HG02798 (cell line): ENCODE data around the gene HIVEP3.

ENCODE experiments used
- ATAC-seq: cut with Tn5 transposase; IDR thresholded peaks from one replicate; pipeline ENCODE4 v1.9.1; 2021; ENCODE audit warnings: mild to moderate bottlenecking; ENCODE audit not compliant: unreplicated experiment, poor library complexity

HIVEP3 gene

DNA sequence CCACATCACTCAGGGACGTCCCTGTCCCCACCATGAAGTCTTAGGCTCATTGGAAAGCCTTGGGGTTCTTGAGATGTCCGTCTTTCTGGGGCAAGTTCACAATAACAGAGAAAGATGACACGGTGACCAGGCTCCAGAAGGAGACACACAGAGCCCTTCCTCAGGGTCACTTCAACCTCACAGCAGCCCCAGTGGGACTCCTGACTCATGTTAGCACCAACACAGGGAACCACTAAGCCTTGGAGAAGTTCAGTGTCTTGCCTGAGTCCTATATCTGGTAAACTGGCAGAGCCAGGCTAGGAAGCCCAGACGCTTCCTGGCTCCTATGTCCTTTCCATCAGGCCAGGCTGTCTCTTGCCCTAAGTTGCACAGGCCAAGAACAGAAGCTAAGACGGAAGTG, 199.1 kb downstream of the HIVEP3 start:
- no peak for ATAC-seq

DNA sequence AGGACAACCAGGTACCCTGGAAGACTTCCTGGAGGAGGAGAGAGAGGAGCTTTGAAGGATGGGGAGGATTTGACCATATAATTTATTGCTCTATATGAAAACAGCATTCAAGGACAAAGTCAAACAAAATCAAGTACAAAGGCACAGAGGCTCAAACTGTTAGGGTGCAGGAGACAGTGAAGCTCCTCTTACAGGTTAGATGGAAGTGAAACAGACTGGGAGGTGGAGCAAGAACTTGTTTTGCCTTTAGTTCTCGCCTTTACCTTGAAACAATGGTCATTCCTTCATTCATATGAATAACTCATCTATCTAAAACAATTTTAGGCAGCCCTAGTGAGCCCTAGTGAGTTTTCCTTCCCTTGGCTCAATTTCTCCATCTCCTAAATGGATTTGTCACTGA, 199.6 kb downstream of the HIVEP3 start:
- no peak for ATAC-seq

DNA sequence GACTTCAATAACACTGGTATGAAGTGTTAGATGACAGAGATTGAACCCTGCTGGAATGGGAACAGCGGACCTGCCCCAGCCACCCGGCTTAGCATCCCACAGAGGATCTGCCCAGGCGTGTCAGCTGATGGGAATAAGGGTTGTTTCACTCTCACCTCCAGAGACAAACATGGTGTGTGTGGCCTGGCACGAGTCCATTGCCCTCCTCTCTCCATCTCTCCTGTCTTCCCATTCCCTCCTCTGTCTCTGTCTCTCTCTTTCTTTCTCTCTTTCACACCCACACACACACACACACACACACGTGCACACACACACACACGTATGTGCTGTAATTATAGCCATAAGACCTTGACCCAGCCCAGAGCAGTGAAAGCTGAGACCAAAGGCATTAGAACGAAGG, 200.2 kb downstream of the HIVEP3 start:
- no peak for ATAC-seq

DNA sequence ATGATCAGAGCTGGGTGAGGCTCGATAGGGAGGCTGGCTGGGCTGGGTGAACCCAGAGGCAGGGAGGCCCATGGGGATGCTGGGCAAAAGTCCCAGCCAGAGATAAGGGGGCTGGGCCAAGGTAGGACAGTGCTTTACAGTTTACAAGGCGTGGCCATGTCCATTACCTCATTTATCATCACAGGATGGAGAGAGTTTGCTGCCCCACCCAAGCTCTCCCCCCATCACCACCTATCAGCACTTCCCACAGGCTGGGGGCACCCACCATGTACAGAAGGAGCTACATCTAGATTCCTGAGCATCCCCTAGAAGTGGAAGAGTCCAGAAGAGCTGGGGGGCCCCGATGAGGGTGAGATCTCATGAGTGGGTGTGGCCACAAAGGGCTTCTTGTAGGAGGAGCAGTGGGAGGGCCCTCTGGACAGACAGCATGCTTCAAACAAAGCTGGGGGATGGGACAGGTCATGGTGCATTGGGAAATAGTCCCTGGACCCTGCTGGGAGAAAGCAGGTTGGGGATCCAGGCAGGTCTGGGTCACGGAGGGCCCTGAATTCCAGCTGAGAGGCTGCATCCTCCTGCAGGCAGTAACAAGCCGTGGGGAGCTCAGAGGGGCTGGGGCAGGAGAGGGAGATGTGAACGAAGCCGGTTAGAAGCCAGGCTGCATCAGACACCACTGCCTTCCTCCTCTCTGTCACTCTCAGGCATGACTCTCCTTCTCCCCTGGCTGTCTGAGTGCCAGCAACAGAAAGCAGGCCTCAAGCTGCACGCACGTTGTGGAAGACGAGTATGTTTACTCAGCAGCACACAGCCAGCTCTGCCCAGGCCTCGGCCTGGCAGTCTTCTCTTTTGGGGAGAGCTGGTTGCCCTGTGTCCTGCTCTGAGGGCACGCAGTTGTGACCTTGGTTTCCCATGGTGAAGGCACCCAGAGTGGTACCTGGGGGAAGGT, 202.3 kb downstream of the HIVEP3 start:
- no peak for ATAC-seq

DNA sequence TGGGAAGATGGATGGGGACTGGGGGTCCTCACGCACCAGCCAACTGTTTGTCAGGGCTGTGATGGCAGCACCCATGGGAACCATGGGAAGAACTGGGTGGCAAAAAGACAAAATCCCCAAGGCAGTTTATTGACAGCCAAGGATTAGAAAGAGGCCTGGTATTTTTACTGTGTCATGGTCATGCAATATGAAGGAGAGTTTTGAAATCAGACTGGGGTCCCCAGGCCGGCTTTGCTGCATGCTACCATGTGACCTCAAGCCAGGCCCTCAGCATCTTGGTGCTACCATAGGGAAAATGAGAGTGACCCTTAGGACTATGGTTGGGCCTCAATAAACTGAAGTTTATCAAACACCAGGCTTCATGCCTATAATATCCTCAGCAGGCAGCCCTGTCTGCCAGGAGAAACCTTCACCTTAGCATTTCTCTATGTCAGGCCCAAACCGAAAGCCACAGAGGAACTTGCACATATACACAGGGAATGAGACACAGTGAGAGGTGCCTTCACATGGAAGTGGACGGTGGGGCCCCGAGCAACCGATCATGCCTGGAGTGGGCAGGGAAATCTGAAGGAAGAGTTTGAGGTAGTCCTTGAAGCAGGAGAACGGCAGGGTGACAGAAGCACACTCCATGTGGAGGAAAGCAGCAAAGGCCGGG, 203.2 kb downstream of the HIVEP3 start:
- no peak for ATAC-seq

DNA sequence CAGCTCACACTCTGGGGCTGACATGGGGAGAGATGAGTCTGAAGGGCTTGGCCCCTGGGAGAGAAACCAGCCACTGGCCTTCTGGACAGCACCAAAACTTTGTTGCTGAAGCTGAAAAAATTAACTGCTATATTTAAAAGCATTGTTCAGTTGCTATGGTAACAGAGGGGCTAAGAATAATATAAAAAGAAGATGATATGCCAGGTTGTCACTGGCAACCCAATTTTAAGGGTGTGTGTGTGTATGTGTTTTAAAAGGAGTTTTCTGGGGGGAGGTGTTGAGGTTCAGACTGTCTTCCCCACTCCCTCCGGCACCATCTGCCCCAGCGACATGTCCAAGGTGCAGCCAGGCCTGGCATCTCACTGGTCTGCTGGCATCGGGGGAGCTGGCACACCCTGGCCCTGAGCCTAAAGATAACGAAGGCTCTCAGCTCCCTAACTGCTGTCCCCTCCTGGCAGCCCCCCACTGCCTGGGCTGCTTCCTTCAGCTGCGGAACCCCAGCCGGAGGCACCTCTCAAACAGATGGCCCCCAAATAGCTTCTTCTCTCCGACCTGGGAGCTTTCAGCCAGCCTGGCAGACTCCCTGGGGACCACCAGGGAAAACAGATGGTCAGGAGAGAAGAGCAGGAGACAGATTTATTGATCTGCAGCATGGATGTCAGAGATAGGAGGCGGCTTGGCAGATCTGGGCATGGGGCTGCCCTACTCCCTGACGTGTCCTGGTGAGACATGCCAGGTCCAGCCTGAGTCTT, 203.9 kb downstream of the HIVEP3 start:
- no peak for ATAC-seq

DNA sequence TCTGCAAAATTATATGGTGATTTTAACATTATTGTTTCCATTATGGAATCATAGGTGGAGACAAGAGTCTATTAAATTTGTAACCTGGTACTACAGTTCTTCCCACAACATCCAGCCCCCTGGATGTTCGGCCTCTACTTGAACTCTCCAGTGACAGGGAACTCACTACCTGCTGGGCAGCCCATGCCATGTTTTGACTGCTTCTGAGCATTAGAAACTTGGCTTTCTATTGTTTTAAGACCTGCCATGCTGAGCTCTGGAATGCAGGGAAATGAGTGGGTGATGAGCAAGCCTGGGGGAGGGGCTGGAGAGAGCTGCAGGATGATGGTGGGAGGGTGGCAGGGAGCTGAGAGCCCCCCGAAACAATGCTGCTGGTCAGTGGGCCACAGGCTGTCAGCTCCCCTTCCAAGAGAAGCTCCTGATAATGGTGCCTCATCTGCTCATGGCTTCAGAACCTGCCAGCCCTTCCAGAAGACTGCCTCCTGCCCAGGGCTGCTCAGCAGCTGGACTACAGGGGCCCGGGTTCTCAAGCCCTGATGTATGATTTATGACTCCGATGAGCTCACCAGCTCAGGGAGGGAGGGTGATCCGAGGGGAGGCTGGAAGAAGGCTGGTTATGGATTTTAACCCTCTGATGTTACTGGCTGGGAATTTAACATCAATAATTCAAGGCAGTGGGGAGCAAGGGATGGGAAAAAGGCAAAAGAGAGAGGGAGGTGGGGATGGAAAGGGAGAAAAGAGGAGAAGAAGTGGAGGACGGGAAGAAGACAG, 205.0 kb downstream of the HIVEP3 start:
- ATAC-seq = no peak

DNA sequence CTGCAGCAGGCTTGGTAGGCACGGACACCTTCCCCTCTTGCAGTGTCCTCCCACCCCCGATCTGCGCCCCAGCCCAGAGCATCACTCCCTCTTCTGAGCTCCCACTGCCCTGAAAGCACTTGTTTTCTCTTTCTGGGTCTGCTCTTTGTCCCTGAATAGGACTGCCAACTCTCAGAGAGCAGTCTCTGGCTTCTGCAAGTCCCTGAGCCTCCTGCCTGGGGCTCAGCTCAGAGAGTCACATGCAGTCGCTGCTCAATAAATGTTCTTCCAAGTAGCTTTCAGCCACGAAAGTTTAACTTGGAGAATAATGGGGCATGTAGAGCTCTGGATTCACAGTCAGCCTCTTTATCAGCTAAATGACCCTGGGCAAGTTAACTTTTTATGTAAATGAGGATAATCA, 205.6 kb downstream of the HIVEP3 start:
- ATAC-seq = no peak

DNA sequence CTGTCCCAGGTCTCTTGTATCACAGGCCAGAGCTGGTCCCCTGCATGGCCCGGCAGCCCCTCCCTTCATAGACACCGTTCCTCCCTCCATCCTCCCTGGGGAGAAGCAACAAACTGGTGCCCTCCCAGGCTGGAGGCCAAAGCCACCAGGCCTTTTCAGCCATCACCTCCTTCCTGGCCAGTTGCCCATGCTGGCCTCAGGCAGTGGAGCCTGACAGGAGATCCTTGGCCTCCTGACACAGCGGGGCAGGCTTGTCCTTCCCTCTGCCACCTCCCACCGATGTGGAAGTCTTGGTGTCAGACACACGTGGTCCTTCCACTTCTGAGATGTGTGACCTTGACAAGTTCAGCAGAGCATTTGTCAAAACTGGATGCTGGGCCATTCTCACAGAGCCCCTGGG, 206.0 kb downstream of the HIVEP3 start:
- ATAC-seq = no peak

DNA sequence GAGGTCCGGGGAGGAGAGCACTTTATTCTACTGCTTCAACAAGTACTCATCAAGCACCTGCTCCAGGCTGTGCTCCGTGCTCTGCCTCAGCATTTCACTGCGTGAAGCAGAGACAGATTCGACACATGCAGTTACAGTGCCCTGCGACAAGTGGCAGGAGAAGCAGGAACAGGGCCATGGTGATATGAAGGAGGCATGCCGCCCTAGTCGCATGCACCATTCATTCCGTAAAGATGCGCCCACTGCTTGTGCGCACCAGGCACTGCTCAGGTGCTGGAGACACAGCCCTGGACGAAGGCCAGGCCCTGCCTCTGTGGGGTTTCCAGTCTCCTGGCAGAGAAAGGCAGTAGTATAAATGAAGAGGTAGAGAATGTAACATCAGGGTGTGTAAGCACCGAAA, 206.6 kb downstream of the HIVEP3 start:
- no peak for ATAC-seq

DNA sequence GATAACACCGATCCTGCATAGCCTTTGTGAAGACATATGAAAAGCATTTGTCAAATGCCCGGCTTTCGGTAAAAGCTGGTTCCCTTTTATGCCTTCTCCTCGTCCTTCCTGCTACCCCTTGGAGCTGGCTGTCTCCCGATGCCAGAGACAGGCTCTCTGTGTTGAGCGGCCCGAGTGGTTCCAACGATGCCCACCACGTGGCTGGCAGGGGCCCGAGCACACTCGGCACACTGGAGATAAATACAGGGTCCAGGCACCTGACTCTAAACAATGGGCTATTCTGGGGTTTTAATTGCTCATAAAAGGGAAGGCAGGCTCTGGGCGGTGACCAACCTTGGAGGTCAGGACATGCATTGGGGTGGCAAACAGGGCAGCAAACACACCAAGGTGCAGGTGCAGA, 207.1 kb downstream of the HIVEP3 start:
- no peak for ATAC-seq

DNA sequence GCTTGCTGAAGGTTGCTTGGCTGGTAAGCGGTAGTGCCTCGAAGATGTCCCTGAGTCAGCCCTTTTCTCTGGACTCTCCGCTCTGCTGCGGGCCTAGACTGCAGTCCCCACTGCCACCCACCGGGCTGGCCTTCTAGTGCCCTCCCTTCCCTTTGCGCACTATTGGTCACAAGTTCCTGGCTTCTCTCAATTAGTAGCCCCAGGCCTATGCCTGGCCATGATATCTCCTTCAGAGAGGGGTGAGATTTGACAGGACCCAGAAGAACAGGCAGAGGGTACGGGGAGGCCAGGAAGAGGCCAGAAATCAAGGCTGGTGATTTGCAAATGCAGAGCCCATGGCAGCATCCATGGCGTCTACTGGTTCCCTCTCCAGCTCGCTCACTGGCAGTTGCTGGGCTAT, 207.7 kb downstream of the HIVEP3 start:
- no peak for ATAC-seq

DNA sequence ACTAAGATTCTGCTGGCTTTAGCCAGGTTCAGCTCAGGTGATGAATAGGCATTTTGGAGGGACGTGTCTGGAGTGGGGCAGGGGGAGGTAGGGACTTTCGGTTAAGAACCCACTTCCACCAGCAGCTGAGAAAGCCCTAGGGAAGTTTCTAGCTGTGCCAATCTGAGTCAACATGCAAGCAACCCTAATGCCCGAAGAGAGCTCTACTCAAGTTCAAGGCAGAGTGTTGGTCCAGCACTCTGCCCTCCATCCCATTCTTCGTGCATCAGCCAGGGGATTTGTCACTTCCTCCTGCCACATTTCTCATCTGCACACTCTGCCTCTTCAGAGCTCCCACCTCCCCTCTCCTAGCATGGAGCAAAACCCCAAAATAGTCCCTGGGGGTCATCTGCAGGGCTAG, 208.8 kb downstream of the HIVEP3 start:
- ATAC-seq = no peak

DNA sequence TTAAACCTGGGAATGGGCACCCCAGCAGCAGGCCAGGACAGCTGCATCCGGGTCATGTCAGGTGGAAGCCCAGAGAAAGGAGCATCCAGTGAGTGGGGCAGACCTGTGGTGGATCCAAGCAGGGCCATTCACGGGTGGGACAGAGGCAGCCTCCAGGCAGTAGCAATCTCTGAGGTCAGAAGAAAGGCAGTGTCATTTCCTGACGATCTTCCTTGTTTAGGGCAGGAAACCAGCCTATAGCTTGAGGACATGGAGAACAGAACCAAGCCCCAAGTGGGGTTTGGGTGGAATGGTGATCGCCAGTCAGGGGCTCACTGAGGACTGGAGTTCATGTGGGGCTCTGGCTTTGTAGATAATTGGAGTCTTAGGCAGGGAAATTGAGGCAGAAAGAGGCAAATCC, 209.4 kb downstream of the HIVEP3 start:
- ATAC-seq = no peak

DNA sequence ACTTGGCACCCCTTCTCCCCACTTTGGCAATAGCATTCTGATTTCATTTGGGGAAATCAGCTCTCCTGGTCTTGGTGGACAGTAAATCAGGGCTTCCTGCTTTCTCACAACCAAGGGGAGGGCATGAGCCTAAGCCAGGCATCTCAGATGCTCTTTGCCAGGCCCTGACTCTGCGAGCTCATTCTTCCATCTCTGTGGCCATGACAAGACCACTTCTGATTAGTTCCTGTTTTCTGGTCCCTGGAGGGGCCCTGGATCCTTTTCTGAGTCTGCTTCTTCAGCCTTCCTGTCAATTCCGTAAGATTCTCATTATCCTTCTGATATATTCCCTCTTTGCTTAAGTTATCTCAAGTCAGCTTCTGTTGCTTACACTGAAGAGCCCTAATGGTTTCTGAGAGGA, 210.4 kb downstream of the HIVEP3 start:
- ATAC-seq = no peak

DNA sequence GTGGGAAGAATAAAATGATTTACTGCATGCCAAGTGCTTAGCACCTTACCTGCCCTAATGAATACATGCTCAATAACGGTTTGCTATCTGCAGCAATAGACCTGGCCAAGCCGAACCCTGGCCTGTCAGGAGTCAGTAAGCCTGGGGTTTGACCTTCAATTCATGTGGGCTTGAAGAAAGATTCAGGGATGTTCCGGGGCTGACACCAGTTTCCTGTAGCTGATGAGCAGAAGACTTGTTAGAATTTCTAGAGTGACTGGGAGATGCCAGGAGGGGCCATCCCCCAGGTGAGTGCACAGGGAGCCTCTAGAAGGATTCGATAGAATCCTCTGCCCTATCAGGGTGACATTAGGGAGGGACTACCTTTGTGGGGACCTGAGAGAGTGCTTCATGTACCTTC, 210.9 kb downstream of the HIVEP3 start:
- ATAC-seq = no peak

DNA sequence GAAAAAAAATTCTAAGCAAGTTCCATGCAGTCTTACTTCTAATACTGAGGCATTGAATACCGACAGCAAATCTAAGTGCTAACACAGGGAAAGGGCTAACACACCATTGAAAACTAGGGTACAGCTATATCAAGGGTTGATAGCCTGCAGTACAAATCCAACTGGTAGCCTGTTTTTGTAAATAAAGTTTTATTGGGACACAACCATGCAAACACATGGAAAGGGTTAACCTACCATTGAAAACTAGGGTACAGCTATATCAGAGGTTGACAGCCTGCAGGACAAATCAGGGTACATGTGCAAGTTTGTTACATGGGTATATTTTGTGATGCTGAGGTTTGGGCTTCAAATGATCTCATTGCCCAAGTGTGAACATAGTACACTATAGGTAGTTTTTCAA, 212.9 kb downstream of the HIVEP3 start:
- ATAC-seq = no peak

DNA sequence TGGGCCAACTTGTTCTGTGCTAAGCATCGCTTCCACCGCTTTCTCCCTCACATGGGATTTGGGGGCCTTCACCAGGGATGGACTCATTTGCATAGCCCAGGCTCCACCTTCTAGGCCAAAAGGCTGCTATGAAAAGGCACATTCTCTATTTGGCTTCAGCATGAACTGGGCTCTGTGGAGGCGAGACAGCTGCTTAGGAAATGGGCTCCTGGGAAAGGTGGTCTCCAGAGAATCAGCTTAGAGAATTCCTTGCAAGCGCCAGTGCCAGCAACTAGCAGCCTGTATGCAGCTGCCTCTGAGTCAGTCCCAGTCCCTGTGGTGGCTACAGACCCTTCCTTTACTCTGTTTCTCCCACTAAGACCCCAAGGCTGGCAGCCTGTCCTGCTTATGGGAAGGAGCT, 214.5 kb downstream of the HIVEP3 start:
- no peak for ATAC-seq

DNA sequence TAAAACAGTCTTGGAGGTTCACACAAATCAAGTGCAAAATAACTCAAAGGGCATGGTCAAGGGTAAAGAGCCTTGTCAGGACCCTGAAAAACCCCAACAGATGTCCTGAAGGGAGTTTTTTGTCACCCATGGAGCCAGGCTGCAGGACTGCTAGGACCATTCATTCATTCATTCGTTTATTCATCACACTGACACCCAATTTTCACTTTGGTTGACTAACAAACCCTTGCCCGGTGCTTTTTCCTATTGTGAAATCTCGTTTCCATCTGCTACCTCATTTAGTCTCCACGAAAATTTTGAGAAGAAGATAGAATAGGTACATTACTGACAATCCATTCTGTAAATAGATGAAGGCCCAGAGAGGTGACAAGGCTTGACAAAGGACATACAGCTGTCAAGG, 216.0 kb downstream of the HIVEP3 start:
- no peak for ATAC-seq

DNA sequence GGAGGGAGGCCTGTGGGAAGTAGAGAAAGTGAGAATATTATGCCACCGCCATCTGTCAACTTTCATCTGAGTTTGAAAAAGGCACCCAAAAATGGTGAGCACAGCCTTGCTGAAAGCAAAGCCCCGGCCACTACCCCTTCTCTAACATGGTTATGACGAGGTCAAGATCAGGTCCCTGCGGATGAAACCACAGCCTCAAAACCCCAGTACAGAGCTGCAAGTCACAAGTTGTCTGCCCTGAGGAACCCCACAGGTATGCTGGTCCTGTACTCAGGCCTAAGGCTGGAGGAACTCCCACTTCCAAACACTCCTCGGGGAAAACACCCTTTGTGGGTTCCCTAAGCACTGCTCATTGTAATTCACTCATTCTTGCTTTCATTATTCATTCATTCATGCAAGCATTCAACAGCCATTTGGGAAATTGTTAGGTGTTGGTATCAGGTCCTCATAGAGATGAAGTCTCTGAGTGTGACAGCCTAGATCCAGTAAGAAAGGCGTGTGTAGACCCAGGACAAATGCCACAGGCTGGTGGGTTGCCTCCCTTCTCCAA, 217.7 kb downstream of the HIVEP3 start:
- peak; percentile 30 for ATAC-seq
